HG02678 (cell line): Measurements from ENCODE around the gene RNF113A.
"Not testable (repeated sequence)": the region's sequence is repeated elsewhere in the genome, so short reads cannot be mapped to it uniquely, and the experiment has no call there.

Experiments used
- ATAC-seq: cut with Tn5 transposase; IDR thresholded peaks from one replicate; pipeline ENCODE4 v1.9.1; 2021; ENCODE audit warnings: mild to moderate bottlenecking, moderate library complexity; ENCODE audit not compliant: unreplicated experiment

Gene RNF113A

GRCh38 chrX:119871599-119872395 lies at the start of gene RNF113A, which contains the start of gene NDUFA1:
Gene RNF113A (minus strand): TSS chrX:119871733. CDS start chrX:119871613, 120 bp downstream.
Gene NDUFA1 (plus strand): TSS chrX:119871832. CDS start chrX:119871912, 80 bp downstream.
- ATAC-seq = peak; percentile 94

- no peak for ATAC-seq
Measured at GRCh38 chrX:119919835-119920585, 48.5 kb upstream of the RNF113A start.

- no peak for ATAC-seq
Measured at GRCh38 chrX:119917877-119918276, 46.3 kb upstream of the RNF113A start.

- ATAC-seq = no peak
Measured at GRCh38 chrX:119916310-119916709, 44.8 kb upstream of the RNF113A start.

- no peak for ATAC-seq
Measured at GRCh38 chrX:119900976-119901375, 29.4 kb upstream of the RNF113A start.

- no peak for ATAC-seq
Measured at GRCh38 chrX:119899125-119899524, 27.6 kb upstream of the RNF113A start.

GRCh38 chrX:119895843-119896326 lies 24.4 kb upstream of the RNF113A start, which contains the start of gene AKAP14:
Gene AKAP14 (plus strand): TSS chrX:119895893. CDS start chrX:119903224, 7,331 bp downstream.
- no peak for ATAC-seq

- ATAC-seq = not testable (repeated sequence)
Measured at GRCh38 chrX:119891961-119892692, 20.6 kb upstream of the RNF113A start.

- not testable (repeated sequence) for ATAC-seq
Measured at GRCh38 chrX:119890626-119891025, 19.1 kb upstream of the RNF113A start.

GRCh38 chrX:119887721-119888425 lies 16.3 kb upstream of the RNF113A start:
- peak; percentile 79 for ATAC-seq

- no peak for ATAC-seq
Measured at GRCh38 chrX:119885554-119886428, 14.3 kb upstream of the RNF113A start.

GRCh38 chrX:119880552-119881437 lies 9.3 kb upstream of the RNF113A start:
- no peak for ATAC-seq

- ATAC-seq = no peak
Measured at GRCh38 chrX:119880076-119880475, 8.5 kb upstream of the RNF113A start.

- no peak for ATAC-seq
Measured at GRCh38 chrX:119878740-119879139, 7.2 kb upstream of the RNF113A start.

GRCh38 chrX:119871245-119871598 lies 311 bp downstream of the RNF113A start:
- peak; percentile 36 for ATAC-seq

- ATAC-seq = no peak
Measured at GRCh38 chrX:119870626-119871131, 854 bp downstream of the RNF113A start.

GRCh38 chrX:119853444-119853843 lies 18.1 kb downstream of the RNF113A start:
- no peak for ATAC-seq
